ENCODE results near the gene ZFYVE27.

The ZFYVE27 gene

GRCh38 chr10:97780841-97781617, 44.1 kb downstream of the ZFYVE27 start:
- Histone ChIP-seq H3K27me3 (no peaks in the 10 kb centered on the region), H3K4me1 (no peaks in the 10 kb centered on the region), H3K4me3 (ENCODE audit: low read depth, low read length) (no peak overlapping the region), H3K36me3 (no peaks in the 10 kb centered on the region), H3K9me3 (no peaks in the 10 kb centered on the region)
- TF ChIP-seq, protein P1, sequence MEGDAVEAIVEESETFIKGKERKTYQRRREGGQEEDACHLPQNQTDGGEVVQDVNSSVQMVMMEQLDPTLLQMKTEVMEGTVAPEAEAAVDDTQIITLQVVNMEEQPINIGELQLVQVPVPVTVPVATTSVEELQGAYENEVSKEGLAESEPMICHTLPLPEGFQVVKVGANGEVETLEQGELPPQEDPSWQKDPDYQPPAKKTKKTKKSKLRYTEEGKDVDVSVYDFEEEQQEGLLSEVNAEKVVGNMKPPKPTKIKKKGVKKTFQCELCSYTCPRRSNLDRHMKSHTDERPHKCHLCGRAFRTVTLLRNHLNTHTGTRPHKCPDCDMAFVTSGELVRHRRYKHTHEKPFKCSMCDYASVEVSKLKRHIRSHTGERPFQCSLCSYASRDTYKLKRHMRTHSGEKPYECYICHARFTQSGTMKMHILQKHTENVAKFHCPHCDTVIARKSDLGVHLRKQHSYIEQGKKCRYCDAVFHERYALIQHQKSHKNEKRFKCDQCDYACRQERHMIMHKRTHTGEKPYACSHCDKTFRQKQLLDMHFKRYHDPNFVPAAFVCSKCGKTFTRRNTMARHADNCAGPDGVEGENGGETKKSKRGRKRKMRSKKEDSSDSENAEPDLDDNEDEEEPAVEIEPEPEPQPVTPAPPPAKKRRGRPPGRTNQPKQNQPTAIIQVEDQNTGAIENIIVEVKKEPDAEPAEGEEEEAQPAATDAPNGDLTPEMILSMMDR (IDR thresholded peaks at IDR 0.05; ENCODE audit: low read depth, low read length), result no peak
- DNase-seq, result no peak

DNA sequence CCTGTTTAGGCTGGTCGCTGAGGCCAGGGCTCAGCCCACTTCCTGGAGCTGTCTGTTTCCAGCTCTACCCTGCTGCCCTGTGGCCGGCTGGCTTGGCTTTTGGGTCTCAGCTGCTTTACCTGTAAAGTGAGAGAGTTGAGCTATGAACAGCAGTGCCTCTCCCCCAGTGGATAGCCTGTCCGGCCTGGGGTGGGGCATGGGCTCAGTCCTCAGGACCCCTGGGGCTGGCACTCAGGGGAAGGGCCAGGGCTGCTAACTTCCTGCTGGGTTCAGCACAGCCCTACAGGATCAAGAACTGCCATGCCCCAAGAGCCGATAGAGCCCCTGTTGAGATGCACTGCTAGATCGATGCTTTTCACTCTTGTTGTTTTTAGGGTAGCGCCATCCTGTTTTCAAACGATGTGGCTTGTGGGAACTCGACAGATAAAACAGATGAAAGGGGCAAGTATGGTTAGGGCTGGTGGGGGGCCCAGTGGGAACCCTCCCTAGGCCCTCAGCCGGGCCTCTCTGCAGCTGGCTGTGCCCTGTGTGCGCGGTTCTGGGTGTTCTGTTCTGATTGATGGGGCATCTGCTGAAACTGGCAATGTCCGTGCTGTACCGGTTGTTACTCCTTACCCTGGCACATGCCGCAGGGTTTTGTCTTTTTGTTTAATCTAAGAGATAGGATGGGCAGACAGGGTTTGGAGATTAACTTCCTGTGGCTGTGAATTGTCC, 44.8 kb downstream of the ZFYVE27 start:
- TF ChIP-seq, protein P1 (IDR thresholded peaks at IDR 0.05; ENCODE audit: low read depth, low read length), result no peak
- H3K36me3 ChIP-seq, result no peaks in the 10 kb centered on the region
- H3K4me1 ChIP-seq, result no peaks in the 10 kb centered on the region
- no peak for DNase-seq
- no peaks in the 10 kb centered on the region for H3K9me3 ChIP-seq
- H3K4me3 ChIP-seq (ENCODE audit: low read depth, low read length), result no peak overlapping the region
- no peaks in the 10 kb centered on the region for H3K27me3 ChIP-seq

GRCh38 chr10:97782455-97783228, 45.7 kb downstream of the ZFYVE27 start:
- DNase-seq, result no peak
- Histone ChIP-seq H3K9me3 (no peaks in the 10 kb centered on the region), H3K36me3 (no peaks in the 10 kb centered on the region), H3K27me3 (peaks cover under 1% of the 10 kb centered on the region), H3K4me3 (ENCODE audit: low read depth, low read length) (no peak overlapping the region), H3K4me1 (no peaks in the 10 kb centered on the region)
- TF ChIP-seq, protein P1 (IDR thresholded peaks at IDR 0.05; ENCODE audit: low read depth, low read length), result no peak

GRCh38 chr10:97784200-97784810, 47.4 kb downstream of the ZFYVE27 start:
- no peaks in the 10 kb centered on the region for H3K9me3 ChIP-seq
- H3K36me3 ChIP-seq, result no peaks in the 10 kb centered on the region
- peaks cover 6% of the 10 kb centered on the region for H3K27me3 ChIP-seq
- H3K4me3 ChIP-seq (ENCODE audit: low read depth, low read length), result no peak overlapping the region
- H3K4me1 ChIP-seq, result peaks cover 7% of the 10 kb centered on the region
- TF ChIP-seq, protein P1 (IDR thresholded peaks at IDR 0.05; ENCODE audit: low read depth, low read length), result no peak
- no peak for DNase-seq

DNA sequence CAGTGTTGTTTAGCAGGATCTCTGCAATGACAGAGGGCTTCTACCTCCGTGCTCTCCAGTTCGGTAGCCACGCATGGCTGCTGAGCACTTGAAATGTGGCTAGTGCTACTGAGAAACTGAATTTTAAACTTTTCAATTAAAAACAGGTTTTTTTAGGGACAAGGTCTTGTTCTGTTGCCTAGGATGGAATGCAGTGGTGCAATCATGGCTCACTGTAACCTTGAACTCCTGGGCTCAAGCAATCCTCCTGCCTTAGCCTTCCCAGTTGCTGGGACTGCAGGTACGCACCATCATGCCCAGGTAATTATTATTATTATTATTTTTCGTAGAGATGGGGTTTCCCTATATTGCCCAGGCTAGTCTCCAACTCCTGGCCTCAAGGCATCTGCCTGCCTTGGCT, 48.3 kb downstream of the ZFYVE27 start:
- no peak for DNase-seq
- H3K27me3 ChIP-seq, result peaks cover 6% of the 10 kb centered on the region
- H3K4me1 ChIP-seq, result peaks cover 8% of the 10 kb centered on the region

More for the DNA sequence above, 48.3 kb downstream of the ZFYVE27 start:
- H3K9me3 ChIP-seq, result no peaks in the 10 kb centered on the region
- TF ChIP-seq, protein P1 (IDR thresholded peaks at IDR 0.05; ENCODE audit: low read depth, low read length), result no peak
- H3K36me3 ChIP-seq, result no peaks in the 10 kb centered on the region
- no peak overlapping the region for H3K4me3 ChIP-seq (ENCODE audit: low read depth, low read length)

Measured in BE2C (cell line).